NCI-H82 treated with DMSO at 0.1 percent for 48 hours (cell line): ENCODE data around the gene NOTCH1.

Experiments used
- DNase-seq: peaks from one replicate; lab custom pipeline; 2025; ENCODE audit not compliant: unreplicated experiment; lab: John Stamatoyannopoulos, UW

NOTCH1 gene

GRCh38 chr9:136470356-136470755 lies 75.5 kb downstream of the NOTCH1 start:
- no peak for DNase-seq

DNA sequence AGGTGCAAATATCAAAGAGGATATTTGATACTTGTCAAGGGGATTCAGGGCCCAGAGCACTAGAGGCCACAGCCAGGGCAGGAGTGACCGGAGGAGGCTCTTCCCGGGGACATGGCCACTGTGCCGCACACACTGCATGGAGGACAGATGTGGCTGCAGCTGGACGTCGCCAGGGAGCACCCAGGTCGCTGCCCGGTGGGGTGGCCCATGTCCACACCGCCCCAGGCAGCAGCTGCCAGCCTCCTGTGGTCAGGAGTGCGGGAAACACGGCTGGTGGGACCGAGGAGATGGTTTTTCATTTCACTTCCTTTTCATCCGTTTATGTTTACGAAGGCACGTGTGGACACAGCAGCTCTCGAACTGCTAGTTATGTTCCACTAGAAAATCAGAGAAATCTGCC lies 78.1 kb downstream of the NOTCH1 start:
- DNase-seq: no peak

DNA sequence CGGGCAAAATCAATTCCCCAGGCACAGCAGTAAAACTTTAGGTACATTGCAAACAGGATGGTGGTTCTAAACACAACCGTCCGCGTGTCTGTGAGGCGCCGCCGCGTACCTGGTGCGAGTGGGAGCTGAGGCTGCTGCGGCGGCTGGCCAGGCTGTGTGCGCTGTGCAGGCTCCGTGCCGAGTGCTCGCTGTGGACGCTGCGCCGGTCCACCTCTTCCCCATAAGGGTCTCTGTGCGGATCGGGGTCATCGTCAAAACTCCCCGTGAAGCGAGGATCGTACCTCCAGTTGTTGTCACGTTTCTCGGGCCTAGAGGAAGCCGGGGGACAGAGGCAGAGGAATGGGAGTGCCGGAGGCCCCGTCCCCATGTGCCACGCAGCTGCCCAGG lies 79.7 kb downstream of the NOTCH1 start:
- DNase-seq: no peak

- DNase-seq: no peak
These were observed 80.2 kb downstream of the NOTCH1 start for GRCh38 chr9:136465500-136466154.

DNA sequence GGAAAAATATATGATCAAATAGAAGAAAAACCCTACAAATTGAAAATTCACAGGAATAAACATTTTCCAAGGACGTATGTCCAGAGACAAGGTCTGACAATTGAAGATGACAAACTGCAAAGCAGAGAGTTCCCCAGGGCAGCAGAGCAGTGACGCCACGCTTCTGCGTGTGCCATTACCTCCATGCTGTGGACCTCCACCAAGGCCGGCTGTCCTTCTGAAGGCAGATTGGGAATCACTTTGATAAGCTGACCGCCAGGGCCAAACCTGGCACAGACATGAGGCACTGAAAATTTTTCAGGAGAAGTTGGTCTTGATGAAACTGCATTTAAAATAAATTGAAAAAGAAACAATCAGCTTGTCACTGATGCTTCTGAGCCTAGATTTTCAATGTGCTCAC lies 81.6 kb downstream of the NOTCH1 start:
- no peak for DNase-seq

DNA sequence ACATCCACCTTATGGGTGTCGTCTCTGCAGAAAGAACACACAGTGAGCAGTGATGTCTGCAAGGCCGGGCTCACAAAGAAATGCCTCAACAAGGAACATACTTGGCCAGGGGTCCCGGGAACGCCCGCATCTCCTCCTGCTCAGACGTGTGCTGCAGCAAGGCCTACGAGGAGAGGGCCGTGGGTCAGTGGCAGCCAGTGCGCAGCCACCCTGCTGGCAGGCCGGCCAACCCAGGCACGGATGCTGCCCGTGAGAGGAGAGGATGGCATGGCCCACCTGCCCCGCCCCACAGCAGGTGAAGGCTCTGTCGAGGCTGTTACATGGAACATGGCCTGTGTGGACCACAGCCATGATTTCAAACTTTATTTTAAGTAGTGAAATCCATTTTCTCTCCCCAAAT lies 82.3 kb downstream of the NOTCH1 start:
- DNase-seq: no peak

- DNase-seq: no peak
These were observed 83.2 kb downstream of the NOTCH1 start for GRCh38 chr9:136462664-136463063.

DNA sequence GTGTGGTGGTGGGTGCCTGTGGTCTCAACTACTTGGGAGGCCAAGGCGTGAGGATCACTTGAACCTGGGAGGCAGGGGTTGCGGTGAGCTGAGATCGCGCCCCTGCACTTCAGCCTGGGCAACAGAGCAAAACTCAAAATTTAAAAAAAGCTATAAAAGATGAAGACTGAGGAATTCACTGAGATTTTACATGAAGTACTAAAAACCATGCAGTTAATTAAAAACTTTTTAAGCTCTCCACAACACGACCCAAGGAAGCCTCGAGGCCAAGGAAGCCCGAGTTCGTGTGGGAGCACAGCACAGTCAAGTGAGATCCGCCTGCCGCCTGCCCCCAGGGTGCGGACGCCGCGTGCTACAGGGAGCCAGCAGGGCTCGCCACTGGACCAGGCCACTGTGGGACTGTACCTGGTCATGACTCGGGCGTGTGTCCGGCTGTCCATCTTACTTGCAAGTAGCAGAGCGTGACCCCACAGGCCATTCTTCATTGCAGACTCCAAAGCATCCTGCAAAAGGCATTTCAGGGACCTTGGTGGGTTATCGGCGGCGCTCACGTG lies 85.0 kb downstream of the NOTCH1 start:
- no peak for DNase-seq

DNA sequence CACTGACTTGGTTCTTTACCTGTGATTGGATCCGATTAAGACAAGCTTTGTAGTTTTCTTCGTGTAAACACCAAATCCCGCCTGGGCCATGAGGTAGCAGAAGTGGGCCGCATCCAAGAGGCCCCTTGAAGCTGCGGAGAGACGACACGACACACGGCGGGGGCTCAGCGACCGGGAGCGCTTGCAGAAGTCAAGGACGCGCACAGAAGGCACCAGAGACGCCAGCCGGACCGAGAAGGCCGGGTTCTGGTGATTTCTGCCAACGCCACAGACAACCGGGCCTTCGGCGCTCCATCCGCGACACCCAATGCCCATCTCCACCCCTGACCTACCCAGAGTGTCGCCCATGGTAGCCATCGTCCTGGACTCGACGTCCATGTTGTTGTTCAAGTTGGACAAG lies 86.4 kb downstream of the NOTCH1 start:
- no peak for DNase-seq

DNA sequence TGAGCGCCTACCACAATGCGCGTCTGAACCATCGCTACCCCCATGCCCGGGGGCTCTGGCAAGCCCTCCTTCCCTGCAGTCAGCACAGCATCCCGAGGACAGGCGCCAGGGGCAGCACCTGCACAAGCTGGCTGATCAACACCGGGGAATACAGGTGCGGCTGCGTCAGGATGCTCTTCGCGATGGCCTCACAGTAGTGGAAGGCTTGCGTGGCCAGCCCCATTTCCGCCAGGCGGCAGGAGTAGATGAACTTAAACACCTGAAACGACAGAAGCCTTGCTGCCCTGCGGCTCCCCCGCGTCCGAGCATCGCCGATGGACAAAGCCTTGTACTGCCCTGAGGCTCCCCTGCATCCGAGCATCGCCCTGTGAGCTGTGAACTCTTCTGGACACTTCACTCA lies 88.5 kb downstream of the NOTCH1 start:
- no peak for DNase-seq

GRCh38 chr9:136456258-136456657 lies 89.6 kb downstream of the NOTCH1 start:
- DNase-seq: no peak

DNA sequence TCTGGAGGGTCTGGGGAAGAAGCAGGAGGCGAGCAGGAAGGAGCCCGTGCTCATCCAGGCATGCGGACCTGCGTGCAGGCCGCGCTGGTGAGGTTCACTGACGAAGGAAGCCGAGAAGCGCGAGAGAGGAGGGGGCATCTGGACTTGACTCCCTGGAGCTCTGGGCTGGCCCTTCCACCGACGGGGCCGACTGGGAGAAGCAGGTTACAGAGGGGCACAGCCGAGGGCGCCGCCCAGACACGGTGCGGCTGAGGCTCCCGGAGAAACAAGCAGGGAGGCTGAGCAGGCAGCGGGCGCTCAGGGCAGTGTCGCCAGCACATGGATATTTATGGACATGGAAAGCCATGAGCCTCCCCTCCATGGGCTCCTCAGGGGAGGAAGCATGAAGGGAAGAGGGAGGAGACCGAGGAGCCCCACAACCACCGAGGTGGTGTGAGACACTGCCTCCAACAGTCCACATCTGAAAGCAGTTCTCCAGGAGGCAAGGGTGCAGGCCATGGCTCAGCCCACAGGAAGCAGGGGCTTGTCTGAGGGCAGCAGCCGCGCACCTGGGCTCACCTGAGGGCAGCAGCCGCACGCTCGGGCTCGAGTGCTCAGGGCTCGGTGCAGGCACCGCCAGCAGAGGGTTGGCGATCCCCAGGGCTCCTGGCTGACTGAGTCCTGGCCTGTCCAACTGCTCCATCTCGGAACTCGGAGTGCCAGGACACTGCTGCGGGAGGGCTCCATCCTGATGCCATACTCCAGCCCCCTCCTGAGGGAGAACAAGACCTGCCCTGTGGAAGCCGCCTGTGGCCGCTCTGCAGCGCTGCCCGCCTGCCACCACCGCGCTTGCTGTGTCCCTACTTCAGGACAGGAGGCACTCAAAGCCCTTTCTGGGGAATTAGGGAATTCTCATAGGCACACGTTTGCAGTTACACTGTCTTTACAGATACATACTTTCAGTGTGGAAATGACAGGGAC lies 90.5 kb downstream of the NOTCH1 start:
- DNase-seq: no peak

DNA sequence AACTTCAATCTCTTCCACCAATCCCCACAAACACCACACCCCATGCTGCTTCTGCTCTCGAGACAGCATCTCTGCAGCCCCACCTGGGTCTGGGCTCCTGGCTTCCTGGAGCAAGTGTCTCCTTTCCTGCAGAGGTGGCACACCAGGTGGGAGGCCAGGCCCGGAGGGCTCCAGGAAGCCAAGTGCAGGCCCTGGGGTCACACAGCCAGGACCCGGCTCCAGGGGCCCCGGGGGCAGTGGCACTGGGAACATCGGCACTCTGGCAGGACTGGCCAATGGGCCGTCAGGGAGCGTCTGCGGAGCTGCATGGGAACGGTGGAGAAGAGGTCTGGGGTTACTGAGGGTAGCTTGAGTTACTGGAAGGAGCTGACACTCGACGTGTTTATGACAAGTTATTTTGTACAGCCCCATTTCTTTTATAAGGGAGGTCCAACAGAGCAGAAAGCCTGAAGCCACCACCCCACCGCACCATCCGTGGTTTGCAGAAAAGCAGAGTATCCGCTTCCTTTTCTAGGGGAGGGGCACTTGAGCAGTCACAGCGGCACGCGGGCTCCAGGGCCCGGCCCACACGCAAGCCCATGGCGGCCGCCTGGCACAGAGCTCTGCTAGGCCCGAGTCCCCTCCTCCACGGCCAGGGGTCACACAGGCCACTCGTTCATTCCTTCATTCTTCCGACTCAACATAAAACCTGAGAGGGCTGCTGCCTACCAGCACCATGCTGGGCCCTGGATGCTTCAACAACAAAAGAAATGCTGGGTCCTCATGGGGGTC lies 91.6 kb downstream of the NOTCH1 start:
- no peak for DNase-seq

DNA sequence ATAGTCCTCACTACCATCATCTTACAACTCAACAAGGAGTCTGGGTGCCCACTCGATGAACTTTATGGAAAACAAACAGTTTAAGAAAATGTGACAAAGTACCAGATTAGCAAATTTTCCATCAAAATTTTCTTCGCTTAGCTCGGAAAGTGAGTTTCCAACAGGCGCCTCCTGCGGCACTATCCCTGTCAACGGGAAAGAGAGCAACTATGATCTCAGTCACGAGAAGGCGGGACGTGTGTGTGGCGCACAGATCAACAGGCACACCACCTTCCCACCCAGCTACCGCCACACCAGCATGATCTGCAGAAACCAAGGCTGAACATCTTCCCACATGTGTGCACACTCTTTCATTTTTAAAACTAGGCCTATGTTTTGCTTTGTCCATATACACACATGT lies 92.5 kb downstream of the NOTCH1 start:
- no peak for DNase-seq

DNA sequence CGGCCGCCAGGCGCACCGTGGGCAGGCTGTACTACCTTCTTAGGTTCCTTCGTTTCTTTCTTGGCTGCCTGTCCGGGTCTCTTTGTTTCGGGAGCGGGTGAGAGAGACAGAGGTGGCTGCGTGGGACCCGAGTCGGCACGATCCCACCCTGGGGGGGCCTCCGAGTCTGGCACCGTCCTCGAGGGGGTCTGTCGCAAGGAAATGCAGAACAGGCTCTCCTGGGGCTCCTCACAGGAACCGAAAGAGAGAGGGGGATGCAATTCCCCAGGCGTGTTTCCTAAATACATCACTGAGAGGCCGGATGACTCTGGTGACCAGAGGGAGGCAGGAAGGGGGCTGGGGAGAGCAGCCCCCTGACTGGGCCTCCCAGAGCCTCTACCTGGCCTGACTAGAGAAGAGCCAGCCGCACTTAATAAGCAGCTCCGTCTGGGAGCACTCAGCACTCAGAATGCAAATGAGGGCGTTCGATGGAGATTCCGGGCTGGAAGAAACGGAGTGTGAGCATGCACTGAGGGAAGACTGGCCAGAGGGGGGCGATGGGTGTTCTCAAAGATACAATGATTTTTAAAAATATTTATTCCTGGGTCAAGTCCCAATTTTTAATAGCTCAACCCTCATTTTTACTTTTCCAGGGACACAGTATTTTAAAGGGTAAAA lies 94.5 kb downstream of the NOTCH1 start:
- DNase-seq: no peak

DNA sequence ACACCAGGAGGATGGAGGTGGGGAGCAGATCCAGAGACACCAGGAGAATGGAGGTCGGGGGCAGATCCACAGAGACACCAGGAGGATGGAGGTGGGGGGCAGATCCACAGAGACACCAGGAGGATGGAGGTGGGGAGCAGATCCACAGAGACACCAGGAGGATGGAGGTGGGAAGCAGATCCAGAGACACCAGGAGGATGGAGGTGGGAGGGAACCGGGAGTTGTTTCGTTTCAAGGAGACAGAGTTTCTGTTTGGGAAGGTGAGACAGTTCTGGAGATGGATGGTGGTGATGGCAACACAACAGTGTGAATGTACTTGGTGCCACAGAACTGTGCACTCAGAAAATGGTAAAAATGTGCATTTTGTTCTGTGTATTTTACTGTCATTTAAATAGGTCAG lies 97.2 kb downstream of the NOTCH1 start:
- no peak for DNase-seq

- no peak for DNase-seq
These were observed 98.6 kb downstream of the NOTCH1 start for GRCh38 chr9:136447173-136447778.

DNA sequence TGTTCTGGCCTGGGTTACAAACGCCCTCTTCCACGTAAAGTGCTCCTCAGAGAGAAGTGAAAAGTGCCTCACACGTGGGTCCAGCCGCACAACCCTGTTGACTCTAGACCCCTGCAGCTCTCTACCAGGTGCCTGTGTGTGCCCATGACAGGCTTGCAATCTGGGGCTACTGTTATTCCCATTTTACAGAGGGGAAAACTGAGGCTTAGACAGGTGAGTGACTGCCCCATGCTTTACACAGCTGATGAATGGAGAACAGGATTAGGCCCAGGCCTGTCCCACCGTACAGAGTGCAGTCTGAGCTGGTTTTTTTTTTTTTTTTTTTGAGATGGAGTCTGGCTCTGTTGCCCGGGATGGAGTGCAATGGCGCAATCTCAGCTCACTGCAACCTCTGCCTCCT lies 100.0 kb downstream of the NOTCH1 start:
- DNase-seq: no peak
